ENCODE results near the gene IQCK. TPM values are rescaled to one million over a fixed set of nuclear protein-coding genes. Genes with fewer than 3 reads are reported as not detected.

Gene IQCK
- total RNA-seq, 1 donor from 2014 or later: 3.2 TPM

GRCh38 chr16:19760356-19761060, 42.4 kb downstream of the IQCK start:
- no peak for ATAC-seq (ENCODE audit: low read depth)

GRCh38 chr16:19765860-19766553, 47.9 kb downstream of the IQCK start:
- Mint-ChIP-seq H3K4me1 (no peaks in the 10 kb centered on the region), H3K4me3 (no peak overlapping the region), H3K27me3 (no peaks in the 10 kb centered on the region), H3K9me3 (peaks cover 4% of the 10 kb centered on the region), H3K27ac (no peak overlapping the region), H3K36me3 (ENCODE audit: low read depth) (no peaks in the 10 kb centered on the region)
- TF ChIP-seq, protein P1, sequence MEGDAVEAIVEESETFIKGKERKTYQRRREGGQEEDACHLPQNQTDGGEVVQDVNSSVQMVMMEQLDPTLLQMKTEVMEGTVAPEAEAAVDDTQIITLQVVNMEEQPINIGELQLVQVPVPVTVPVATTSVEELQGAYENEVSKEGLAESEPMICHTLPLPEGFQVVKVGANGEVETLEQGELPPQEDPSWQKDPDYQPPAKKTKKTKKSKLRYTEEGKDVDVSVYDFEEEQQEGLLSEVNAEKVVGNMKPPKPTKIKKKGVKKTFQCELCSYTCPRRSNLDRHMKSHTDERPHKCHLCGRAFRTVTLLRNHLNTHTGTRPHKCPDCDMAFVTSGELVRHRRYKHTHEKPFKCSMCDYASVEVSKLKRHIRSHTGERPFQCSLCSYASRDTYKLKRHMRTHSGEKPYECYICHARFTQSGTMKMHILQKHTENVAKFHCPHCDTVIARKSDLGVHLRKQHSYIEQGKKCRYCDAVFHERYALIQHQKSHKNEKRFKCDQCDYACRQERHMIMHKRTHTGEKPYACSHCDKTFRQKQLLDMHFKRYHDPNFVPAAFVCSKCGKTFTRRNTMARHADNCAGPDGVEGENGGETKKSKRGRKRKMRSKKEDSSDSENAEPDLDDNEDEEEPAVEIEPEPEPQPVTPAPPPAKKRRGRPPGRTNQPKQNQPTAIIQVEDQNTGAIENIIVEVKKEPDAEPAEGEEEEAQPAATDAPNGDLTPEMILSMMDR (IDR thresholded peaks at IDR 0.05): no peak
- intact Hi-C loops (cut with micrococcal nuclease): no loop called here
- DNase-seq (no peak), ATAC-seq (ENCODE audit: low read depth) (no peak)
- CTCF ChIA-PET: no interaction called here
- POLR2A ChIA-PET: no interaction called here

More at GRCh38 chr16:19760356-19761060, 42.4 kb downstream of the IQCK start:
- Mint-ChIP-seq H3K27me3 (peaks cover 4% of the 10 kb centered on the region), H3K4me1 (no peaks in the 10 kb centered on the region), H3K9me3 (no peaks in the 10 kb centered on the region), H3K36me3 (ENCODE audit: low read depth) (no peaks in the 10 kb centered on the region), H3K4me3 (no peak overlapping the region), H3K27ac (no peak overlapping the region)
- no peak for DNase-seq
- TF ChIP-seq, protein P1 (IDR thresholded peaks at IDR 0.05): no peak
- ChIA-PET POLR2A (no interaction called here), CTCF (no interaction called here)
- intact Hi-C loops (cut with micrococcal nuclease): no loop called here

DNA sequence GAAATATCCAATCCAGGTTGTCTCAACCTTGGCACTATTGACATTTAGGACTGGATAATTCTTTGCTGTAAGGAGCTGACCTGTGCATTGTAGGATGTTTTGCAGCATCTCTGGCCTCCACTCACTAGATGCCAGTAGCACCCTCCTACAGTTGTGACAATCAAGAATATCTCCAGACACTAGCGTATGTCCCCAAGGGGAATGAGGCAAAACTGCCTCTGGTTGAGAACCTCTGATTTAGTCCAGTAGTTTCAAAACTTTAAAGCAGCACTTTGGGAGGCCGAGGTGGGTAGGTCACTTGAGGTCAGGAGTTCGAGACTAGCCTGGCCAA, 48.4 kb downstream of the IQCK start:
- intact Hi-C loops (cut with micrococcal nuclease): no loop called here
- CTCF ChIA-PET: no interaction called here
- peaks cover 4% of the 10 kb centered on the region for H3K9me3 Mint-ChIP-seq
- no peaks in the 10 kb centered on the region for H3K27me3 Mint-ChIP-seq
- TF ChIP-seq, protein P1 (IDR thresholded peaks at IDR 0.05): no peak
- H3K4me3 Mint-ChIP-seq: no peak overlapping the region
- H3K4me1 Mint-ChIP-seq: no peaks in the 10 kb centered on the region
- POLR2A ChIA-PET: no interaction called here
- H3K27ac Mint-ChIP-seq: no peak overlapping the region
- no peak for ATAC-seq (ENCODE audit: low read depth)
- no peak for DNase-seq
- H3K36me3 Mint-ChIP-seq (ENCODE audit: low read depth): no peaks in the 10 kb centered on the region

GRCh38 chr16:19766988-19767387, 48.9 kb downstream of the IQCK start:
- intact Hi-C loops (cut with micrococcal nuclease): no loop called here
- POLR2A ChIA-PET: no interaction called here
- TF ChIP-seq, protein P1 (IDR thresholded peaks at IDR 0.05): no peak
- no peaks in the 10 kb centered on the region for H3K27me3 Mint-ChIP-seq
- CTCF ChIA-PET: no interaction called here
- no peaks in the 10 kb centered on the region for H3K36me3 Mint-ChIP-seq (ENCODE audit: low read depth)
- peaks cover 4% of the 10 kb centered on the region for H3K9me3 Mint-ChIP-seq
- H3K27ac Mint-ChIP-seq: no peak overlapping the region
- H3K4me3 Mint-ChIP-seq: no peak overlapping the region
- DNase-seq: no peak
- no peaks in the 10 kb centered on the region for H3K4me1 Mint-ChIP-seq
- ATAC-seq (ENCODE audit: low read depth): no peak

- Mint-ChIP-seq H3K27me3 (no peaks in the 10 kb centered on the region), H3K4me3 (no peak overlapping the region), H3K9me3 (peaks cover 4% of the 10 kb centered on the region), H3K36me3 (ENCODE audit: low read depth) (no peaks in the 10 kb centered on the region), H3K27ac (no peak overlapping the region), H3K4me1 (no peaks in the 10 kb centered on the region)
- DNase-seq: no peak
- ATAC-seq (ENCODE audit: low read depth): no peak
- TF ChIP-seq, protein P1 (IDR thresholded peaks at IDR 0.05): no peak
- ChIA-PET POLR2A (no interaction called here), CTCF (no interaction called here)
- intact Hi-C loops (cut with micrococcal nuclease): no loop called here
Measured at GRCh38 chr16:19767497-19767896, 49.4 kb downstream of the IQCK start.
